GM23338 (cell line): ENCODE data around the gene LHX1. TPM values are rescaled to one million over a fixed set of nuclear protein-coding genes. Genes with fewer than 3 reads are reported as not detected.

Experiments
- ATAC-seq: fragments of 200-7000 bp; cut with Tn5 transposase; 3 replicates; pipeline ENCODE4 v1.9.1; 2020
- DNase-seq: peaks from one replicate; pipeline ENCODE4 v3.0.0-alpha.2; 2015; ENCODE audit warnings: low spot score
- H2AFZ ChIP-seq: fragments of 200-600 bp; sonication (generic); 2 replicates; pipeline ENCODE4 v1.8.0; 2016; ENCODE audit warnings: antibody characterized with exemption, mild to moderate bottlenecking, moderate library complexity
- H3F3A ChIP-seq: fragments of 200-600 bp; sonication (generic); replicated peaks from 2 replicates; pipeline ENCODE4 v1.8.0; 2017; ENCODE audit warnings: antibody characterized with exemption, mixed run types, low read depth
- H3K27ac ChIP-seq: fragments of 200-600 bp; sonication (generic); 2 replicates; pipeline ENCODE4 v1.6.1; 2016; ENCODE audit warnings: low read depth
- H3K27me3 ChIP-seq: fragments of 200-600 bp; sonication (generic); 2 replicates; pipeline ENCODE4 v1.8.0; 2016; ENCODE audit warnings: mild to moderate bottlenecking, mixed run types, moderate library complexity; ENCODE audit not compliant: insufficient read depth
- H3K36me3 ChIP-seq: fragments of 200-600 bp; sonication (generic); 2 replicates; pipeline ENCODE4 v1.8.0; 2016; ENCODE audit warnings: mild to moderate bottlenecking; ENCODE audit not compliant: insufficient read depth
- H3K4me1 ChIP-seq: fragments of 200-600 bp; sonication (generic); 2 replicates; pipeline ENCODE4 v1.8.0; 2016; ENCODE audit warnings: mild to moderate bottlenecking, moderate library complexity; ENCODE audit not compliant: insufficient read depth
- H3K4me2 ChIP-seq: fragments of 200-600 bp; sonication (generic); 2 replicates; pipeline ENCODE4 v1.7.1; 2017; ENCODE audit warnings: mixed run types
- H3K4me3 ChIP-seq: fragments of 200-600 bp; sonication (generic); 2 replicates; pipeline ENCODE4 v1.6.1; 2016; ENCODE audit warnings: mixed run types
- H3K79me2 ChIP-seq: fragments of 200-600 bp; sonication (generic); replicated peaks from 2 replicates; pipeline ENCODE4 v1.8.0; 2017; ENCODE audit warnings: mild to moderate bottlenecking; ENCODE audit not compliant: insufficient read depth
- H3K9me2 ChIP-seq: fragments of 200-600 bp; sonication (generic); 2 replicates; pipeline ENCODE4 v1.8.0; 2017; ENCODE audit not compliant: insufficient read depth
- H4K20me1 ChIP-seq: fragments of 200-600 bp; sonication (generic); replicated peaks from 2 replicates; pipeline ENCODE4 v1.8.0; 2017; ENCODE audit warnings: mild to moderate bottlenecking; ENCODE audit not compliant: insufficient read depth
- H3K27ac Mint-ChIP-seq: 2 replicates; pipeline ENCODE4 v1.8.0; 2020; ENCODE audit warnings: inconsistent platforms, mild to moderate bottlenecking, moderate library complexity, mixed read lengths
- H3K27me3 Mint-ChIP-seq: 3 replicates; pipeline ENCODE4 v1.8.0; 2022; ENCODE audit warnings: low read depth, mild to moderate bottlenecking, moderate library complexity, mixed read lengths, inconsistent platforms; ENCODE audit not compliant: insufficient read depth, poor library complexity
- H3K36me3 Mint-ChIP-seq: 3 replicates; pipeline ENCODE4 v1.8.0; 2021; ENCODE audit warnings: low read depth, mild to moderate bottlenecking, inconsistent platforms, moderate library complexity, mixed read lengths
- H3K4me1 Mint-ChIP-seq: 3 replicates; pipeline ENCODE4 v1.8.0; 2020; ENCODE audit warnings: mild to moderate bottlenecking, inconsistent platforms, mixed read lengths
- H3K4me3 Mint-ChIP-seq: 3 replicates; pipeline ENCODE4 v1.8.0; 2021; ENCODE audit warnings: moderate library complexity, mild to moderate bottlenecking, inconsistent platforms, mixed read lengths
- H3K9me3 Mint-ChIP-seq: 3 replicates; pipeline ENCODE4 v1.8.0; 2020; ENCODE audit warnings: moderate library complexity, mild to moderate bottlenecking, inconsistent platforms, mixed read lengths
- JUNB ChIP-seq: IDR thresholded peaks from one replicate; pipeline ENCODE4 v1.6.1; 2016; ENCODE audit warnings: antibody characterized with exemption; ENCODE audit not compliant: unreplicated experiment
- NANOG ChIP-seq: IDR thresholded peaks from 2 replicates; pipeline ENCODE4 v1.6.1; 2016; ENCODE audit warnings: antibody characterized with exemption, borderline replicate concordance
- STAT1 ChIP-seq: IDR thresholded peaks from one replicate; pipeline ENCODE4 v1.6.1; 2016; ENCODE audit warnings: antibody characterized with exemption; ENCODE audit not compliant: unreplicated experiment
- ZNF114 ChIP-seq: fragments of 250-450 bp; sonication (Bioruptor Pico); IDR thresholded peaks from 2 replicates; pipeline ENCODE4 v1.5.0; 2020; ENCODE audit warnings: mild to moderate bottlenecking, moderate library complexity
- polyA plus RNA-seq: library from polyadenylated mRNA; unstranded; fragments of >200 nt; fragmentation: Nextera tagmentation; extraction: Ambion mirVana; gene quantifications from 2 replicates; pipeline ENCODE4 v1.2.1, GENCODE V29; 2016
- total RNA-seq: library from RNA; depleted of rRNA; stranded (reverse); fragments of >200 nt; shearing (Covaris generic); gene quantifications from 2 replicates; pipeline ENCODE4 v1.2.3, GENCODE V29; 2014
- TF ChIP-seq, protein P1 (sequence below): IDR thresholded peaks from one replicate; pipeline ENCODE4 v1.6.1; 2018; ENCODE audit warnings: antibody characterized with exemption; ENCODE audit not compliant: unreplicated experiment
- TF ChIP-seq, protein P2 (sequence below): IDR thresholded peaks from 2 replicates; pipeline ENCODE4 v1.6.1; 2016; ENCODE audit warnings: antibody characterized with exemption
- TF ChIP-seq, protein P3 (sequence below), 2 experiments: fragments of 200-600 bp in 1 of 2; sonication (generic) in 1 of 2; conservative IDR thresholded peaks; 2 replicates each; pipeline versions ENCODE4 v1.5.1 to v1.6.1; 2016 to 2017; ENCODE audit warnings: antibody characterized with exemption in 2 of 2, low read depth in 2 of 2, mild to moderate bottlenecking in 2 of 2, moderate library complexity in 1 of 2
- TF ChIP-seq, protein P4 (sequence below): fragments of 250-450 bp; sonication (Bioruptor Pico); IDR thresholded peaks from 2 replicates; pipeline ENCODE4 v1.5.0; 2020; ENCODE audit warnings: mild to moderate bottlenecking, moderate library complexity

LHX1 gene
- total and polyA plus RNA-seq, 2 experiments from 2014 or later = 0.52 to 0.74 TPM

DNA sequence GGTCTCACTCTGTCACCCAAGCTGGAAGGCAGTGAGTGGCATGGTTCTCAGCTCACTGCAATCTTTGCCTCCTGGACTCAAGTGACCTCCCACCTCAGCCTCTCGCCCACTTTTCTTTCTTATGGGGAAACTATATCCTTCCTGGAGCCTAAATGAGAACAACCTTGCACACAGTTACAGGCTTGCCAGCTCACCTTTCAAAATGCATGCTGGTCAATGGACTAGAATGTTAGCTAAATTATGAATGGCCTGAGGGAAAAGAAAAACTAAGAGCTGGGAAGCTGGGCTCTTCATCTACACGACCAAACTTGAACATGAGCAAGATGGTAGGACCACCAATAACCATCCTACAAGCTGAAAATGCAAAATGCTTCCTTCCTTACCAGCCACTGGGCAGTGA lies 10.6 kb upstream of the LHX1 start:
- peaks cover 49% of the 10 kb centered on the region for H3K4me1 ChIP-seq
- Mint-ChIP-seq H3K4me3 (no peak overlapping the region), H3K27me3 (peaks cover 50% of the 10 kb centered on the region), H3K9me3 (no peaks in the 10 kb centered on the region), H3K4me1 (peaks cover 65% of the 10 kb centered on the region), H3K36me3 (no peaks in the 10 kb centered on the region), H3K27ac (no peak overlapping the region)
- no peak overlapping the region for H3K4me3 ChIP-seq
- no peak overlapping the region for H2AFZ ChIP-seq
- H3K9me2 ChIP-seq = no peaks in the 10 kb centered on the region
- peaks cover 48% of the 10 kb centered on the region for H3K27me3 ChIP-seq
- no peaks in the 10 kb centered on the region; the same call in 1 of the 2 replicates for H4K20me1 ChIP-seq
- DNase-seq = no peak
- H3K27ac ChIP-seq = no peak overlapping the region
- H3K36me3 ChIP-seq = no peaks in the 10 kb centered on the region
- H3K4me2 ChIP-seq = no peak overlapping the region
- no peak for TF ChIP-seq ZNF114
- TF ChIP-seq JUNB = no peak
- TF ChIP-seq, protein P1, sequence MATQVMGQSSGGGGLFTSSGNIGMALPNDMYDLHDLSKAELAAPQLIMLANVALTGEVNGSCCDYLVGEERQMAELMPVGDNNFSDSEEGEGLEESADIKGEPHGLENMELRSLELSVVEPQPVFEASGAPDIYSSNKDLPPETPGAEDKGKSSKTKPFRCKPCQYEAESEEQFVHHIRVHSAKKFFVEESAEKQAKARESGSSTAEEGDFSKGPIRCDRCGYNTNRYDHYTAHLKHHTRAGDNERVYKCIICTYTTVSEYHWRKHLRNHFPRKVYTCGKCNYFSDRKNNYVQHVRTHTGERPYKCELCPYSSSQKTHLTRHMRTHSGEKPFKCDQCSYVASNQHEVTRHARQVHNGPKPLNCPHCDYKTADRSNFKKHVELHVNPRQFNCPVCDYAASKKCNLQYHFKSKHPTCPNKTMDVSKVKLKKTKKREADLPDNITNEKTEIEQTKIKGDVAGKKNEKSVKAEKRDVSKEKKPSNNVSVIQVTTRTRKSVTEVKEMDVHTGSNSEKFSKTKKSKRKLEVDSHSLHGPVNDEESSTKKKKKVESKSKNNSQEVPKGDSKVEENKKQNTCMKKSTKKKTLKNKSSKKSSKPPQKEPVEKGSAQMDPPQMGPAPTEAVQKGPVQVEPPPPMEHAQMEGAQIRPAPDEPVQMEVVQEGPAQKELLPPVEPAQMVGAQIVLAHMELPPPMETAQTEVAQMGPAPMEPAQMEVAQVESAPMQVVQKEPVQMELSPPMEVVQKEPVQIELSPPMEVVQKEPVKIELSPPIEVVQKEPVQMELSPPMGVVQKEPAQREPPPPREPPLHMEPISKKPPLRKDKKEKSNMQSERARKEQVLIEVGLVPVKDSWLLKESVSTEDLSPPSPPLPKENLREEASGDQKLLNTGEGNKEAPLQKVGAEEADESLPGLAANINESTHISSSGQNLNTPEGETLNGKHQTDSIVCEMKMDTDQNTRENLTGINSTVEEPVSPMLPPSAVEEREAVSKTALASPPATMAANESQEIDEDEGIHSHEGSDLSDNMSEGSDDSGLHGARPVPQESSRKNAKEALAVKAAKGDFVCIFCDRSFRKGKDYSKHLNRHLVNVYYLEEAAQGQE = no peak
- TF ChIP-seq, protein P2, sequence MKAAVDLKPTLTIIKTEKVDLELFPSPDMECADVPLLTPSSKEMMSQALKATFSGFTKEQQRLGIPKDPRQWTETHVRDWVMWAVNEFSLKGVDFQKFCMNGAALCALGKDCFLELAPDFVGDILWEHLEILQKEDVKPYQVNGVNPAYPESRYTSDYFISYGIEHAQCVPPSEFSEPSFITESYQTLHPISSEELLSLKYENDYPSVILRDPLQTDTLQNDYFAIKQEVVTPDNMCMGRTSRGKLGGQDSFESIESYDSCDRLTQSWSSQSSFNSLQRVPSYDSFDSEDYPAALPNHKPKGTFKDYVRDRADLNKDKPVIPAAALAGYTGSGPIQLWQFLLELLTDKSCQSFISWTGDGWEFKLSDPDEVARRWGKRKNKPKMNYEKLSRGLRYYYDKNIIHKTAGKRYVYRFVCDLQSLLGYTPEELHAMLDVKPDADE = no peak
- no peak for TF ChIP-seq STAT1
- TF ChIP-seq, protein P3, sequence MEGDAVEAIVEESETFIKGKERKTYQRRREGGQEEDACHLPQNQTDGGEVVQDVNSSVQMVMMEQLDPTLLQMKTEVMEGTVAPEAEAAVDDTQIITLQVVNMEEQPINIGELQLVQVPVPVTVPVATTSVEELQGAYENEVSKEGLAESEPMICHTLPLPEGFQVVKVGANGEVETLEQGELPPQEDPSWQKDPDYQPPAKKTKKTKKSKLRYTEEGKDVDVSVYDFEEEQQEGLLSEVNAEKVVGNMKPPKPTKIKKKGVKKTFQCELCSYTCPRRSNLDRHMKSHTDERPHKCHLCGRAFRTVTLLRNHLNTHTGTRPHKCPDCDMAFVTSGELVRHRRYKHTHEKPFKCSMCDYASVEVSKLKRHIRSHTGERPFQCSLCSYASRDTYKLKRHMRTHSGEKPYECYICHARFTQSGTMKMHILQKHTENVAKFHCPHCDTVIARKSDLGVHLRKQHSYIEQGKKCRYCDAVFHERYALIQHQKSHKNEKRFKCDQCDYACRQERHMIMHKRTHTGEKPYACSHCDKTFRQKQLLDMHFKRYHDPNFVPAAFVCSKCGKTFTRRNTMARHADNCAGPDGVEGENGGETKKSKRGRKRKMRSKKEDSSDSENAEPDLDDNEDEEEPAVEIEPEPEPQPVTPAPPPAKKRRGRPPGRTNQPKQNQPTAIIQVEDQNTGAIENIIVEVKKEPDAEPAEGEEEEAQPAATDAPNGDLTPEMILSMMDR (conservative IDR thresholded peaks at IDR 0.05; ENCODE audit: low read depth in 2 of 2) = no peak
- TF ChIP-seq, protein P4, sequence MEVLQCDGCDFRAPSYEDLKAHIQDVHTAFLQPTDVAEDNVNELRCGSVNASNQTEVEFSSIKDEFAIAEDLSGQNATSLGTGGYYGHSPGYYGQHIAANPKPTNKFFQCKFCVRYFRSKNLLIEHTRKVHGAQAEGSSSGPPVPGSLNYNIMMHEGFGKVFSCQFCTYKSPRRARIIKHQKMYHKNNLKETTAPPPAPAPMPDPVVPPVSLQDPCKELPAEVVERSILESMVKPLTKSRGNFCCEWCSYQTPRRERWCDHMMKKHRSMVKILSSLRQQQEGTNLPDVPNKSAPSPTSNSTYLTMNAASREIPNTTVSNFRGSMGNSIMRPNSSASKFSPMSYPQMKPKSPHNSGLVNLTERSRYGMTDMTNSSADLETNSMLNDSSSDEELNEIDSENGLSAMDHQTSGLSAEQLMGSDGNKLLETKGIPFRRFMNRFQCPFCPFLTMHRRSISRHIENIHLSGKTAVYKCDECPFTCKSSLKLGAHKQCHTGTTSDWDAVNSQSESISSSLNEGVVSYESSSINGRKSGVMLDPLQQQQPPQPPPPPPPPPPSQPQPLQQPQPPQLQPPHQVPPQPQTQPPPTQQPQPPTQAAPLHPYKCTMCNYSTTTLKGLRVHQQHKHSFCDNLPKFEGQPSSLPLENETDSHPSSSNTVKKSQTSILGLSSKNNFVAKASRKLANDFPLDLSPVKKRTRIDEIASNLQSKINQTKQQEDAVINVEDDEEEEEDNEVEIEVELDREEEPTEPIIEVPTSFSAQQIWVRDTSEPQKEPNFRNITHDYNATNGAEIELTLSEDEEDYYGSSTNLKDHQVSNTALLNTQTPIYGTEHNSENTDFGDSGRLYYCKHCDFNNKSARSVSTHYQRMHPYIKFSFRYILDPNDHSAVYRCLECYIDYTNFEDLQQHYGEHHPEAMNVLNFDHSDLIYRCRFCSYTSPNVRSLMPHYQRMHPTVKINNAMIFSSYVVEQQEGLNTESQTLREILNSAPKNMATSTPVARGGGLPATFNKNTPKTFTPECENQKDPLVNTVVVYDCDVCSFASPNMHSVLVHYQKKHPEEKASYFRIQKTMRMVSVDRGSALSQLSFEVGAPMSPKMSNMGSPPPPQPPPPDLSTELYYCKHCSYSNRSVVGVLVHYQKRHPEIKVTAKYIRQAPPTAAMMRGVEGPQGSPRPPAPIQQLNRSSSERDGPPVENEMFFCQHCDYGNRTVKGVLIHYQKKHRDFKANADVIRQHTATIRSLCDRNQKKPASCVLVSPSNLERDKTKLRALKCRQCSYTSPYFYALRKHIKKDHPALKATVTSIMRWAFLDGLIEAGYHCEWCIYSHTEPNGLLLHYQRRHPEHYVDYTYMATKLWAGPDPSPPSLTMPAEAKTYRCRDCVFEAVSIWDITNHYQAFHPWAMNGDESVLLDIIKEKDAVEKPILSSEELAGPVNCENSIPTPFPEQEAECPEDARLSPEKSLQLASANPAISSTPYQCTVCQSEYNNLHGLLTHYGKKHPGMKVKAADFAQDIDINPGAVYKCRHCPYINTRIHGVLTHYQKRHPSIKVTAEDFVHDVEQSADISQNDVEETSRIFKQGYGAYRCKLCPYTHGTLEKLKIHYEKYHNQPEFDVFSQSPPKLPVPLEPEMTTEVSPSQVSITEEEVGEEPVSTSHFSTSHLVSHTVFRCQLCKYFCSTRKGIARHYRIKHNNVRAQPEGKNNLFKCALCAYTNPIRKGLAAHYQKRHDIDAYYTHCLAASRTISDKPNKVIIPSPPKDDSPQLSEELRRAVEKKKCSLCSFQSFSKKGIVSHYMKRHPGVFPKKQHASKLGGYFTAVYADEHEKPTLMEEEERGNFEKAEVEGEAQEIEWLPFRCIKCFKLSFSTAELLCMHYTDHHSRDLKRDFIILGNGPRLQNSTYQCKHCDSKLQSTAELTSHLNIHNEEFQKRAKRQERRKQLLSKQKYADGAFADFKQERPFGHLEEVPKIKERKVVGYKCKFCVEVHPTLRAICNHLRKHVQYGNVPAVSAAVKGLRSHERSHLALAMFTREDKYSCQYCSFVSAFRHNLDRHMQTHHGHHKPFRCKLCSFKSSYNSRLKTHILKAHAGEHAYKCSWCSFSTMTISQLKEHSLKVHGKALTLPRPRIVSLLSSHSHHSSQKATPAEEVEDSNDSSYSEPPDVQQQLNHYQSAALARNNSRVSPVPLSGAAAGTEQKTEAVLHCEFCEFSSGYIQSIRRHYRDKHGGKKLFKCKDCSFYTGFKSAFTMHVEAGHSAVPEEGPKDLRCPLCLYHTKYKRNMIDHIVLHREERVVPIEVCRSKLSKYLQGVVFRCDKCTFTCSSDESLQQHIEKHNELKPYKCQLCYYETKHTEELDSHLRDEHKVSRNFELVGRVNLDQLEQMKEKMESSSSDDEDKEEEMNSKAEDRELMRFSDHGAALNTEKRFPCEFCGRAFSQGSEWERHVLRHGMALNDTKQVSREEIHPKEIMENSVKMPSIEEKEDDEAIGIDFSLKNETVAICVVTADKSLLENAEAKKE (CRISPR knock-in tag) = no peak
- no peak for TF ChIP-seq NANOG
- H3F3A ChIP-seq = peaks cover 20% of the 10 kb centered on the region
- H3K79me2 ChIP-seq = no peaks in the 10 kb centered on the region
- ATAC-seq = no peak
